WTC11 (cell line): ENCODE measurements around the gene CRYBA2. TPM values are rescaled to one million over a fixed set of nuclear protein-coding genes. Genes with fewer than 3 reads are reported as not detected.
A peak's percentile ranks its signal among the peaks of the same experiment; 100 is the strongest.

Source experiments
- CREM ChIP-seq: sonication (generic); formaldehyde crosslinking; IDR thresholded peaks from 2 replicates; pipeline ENCODE4 v1.8.1; 2022; ENCODE audit warnings: mild to moderate bottlenecking, missing genetic modification reagents, moderate library complexity
- ETV6 ChIP-seq: sonication (generic); formaldehyde crosslinking; IDR thresholded peaks from 2 replicates; pipeline ENCODE4 v1.8.1; 2022; ENCODE audit warnings: mild to moderate bottlenecking, missing genetic modification reagents
- GRHL2 ChIP-seq: fragments of 250-450 bp; sonication (Bioruptor Pico); IDR thresholded peaks from 2 replicates; pipeline ENCODE4 v1.8.0; 2022; ENCODE audit warnings: mild to moderate bottlenecking, moderate library complexity; ENCODE audit not compliant: insufficient replicate concordance, severe bottlenecking
- HMGA2 ChIP-seq: fragments of 250-450 bp; sonication (Bioruptor Pico); IDR thresholded peaks from 2 replicates; pipeline ENCODE4 v1.4.0; 2021; ENCODE audit warnings: mild to moderate bottlenecking, moderate library complexity
- IRF2 ChIP-seq: sonication (generic); formaldehyde crosslinking; IDR thresholded peaks from 2 replicates; pipeline ENCODE4 v1.8.0; 2022; ENCODE audit warnings: low read depth, missing genetic modification reagents, borderline replicate concordance
- JAZF1 ChIP-seq: fragments of 250-450 bp; sonication (Bioruptor Pico); IDR thresholded peaks from 2 replicates; pipeline ENCODE4 v1.9.0; 2021; ENCODE audit warnings: moderate library complexity, mild to moderate bottlenecking, inconsistent platforms
- KAT7 ChIP-seq: sonication (generic); formaldehyde crosslinking; IDR thresholded peaks from 2 replicates; pipeline ENCODE4 v1.8.1; 2023; ENCODE audit warnings: missing genetic modification reagents, mild to moderate bottlenecking, borderline replicate concordance
- NFATC4 ChIP-seq: fragments of 250-450 bp; sonication (Bioruptor Pico); IDR thresholded peaks from 2 replicates; pipeline ENCODE4 v1.9.0; 2021; ENCODE audit warnings: mild to moderate bottlenecking
- NFYB ChIP-seq: sonication (generic); formaldehyde crosslinking; conservative IDR thresholded peaks from 2 replicates; pipeline ENCODE4 v1.8.0; 2022; ENCODE audit warnings: low read depth, missing genetic modification reagents
- NR3C1 ChIP-seq: sonication (generic); formaldehyde crosslinking; conservative IDR thresholded peaks from 2 replicates; pipeline ENCODE4 v1.8.1; 2023; ENCODE audit warnings: low read depth, mild to moderate bottlenecking, missing genetic modification reagents
- RELA ChIP-seq: sonication (generic); formaldehyde crosslinking; IDR thresholded peaks from 2 replicates; pipeline ENCODE4 v1.8.1; 2022; ENCODE audit warnings: missing genetic modification reagents, mild to moderate bottlenecking, borderline replicate concordance
- RORB ChIP-seq: fragments of 250-450 bp; sonication (Bioruptor Pico); IDR thresholded peaks from 2 replicates; pipeline ENCODE4 v1.9.0; 2021; ENCODE audit warnings: mild to moderate bottlenecking
- SOX15 ChIP-seq: fragments of 250-450 bp; sonication (Bioruptor Pico); IDR thresholded peaks from 2 replicates; pipeline ENCODE4 v1.9.0; 2021; ENCODE audit warnings: mild to moderate bottlenecking
- TCF7 ChIP-seq: sonication (generic); formaldehyde crosslinking; IDR thresholded peaks from 2 replicates; pipeline ENCODE4 v1.8.0; 2022; ENCODE audit warnings: mild to moderate bottlenecking, low read depth, missing genetic modification reagents, moderate library complexity
- TP53 ChIP-seq: sonication (generic); formaldehyde crosslinking; IDR thresholded peaks from 2 replicates; pipeline ENCODE4 v1.8.1; 2023; ENCODE audit warnings: mild to moderate bottlenecking, missing genetic modification reagents
- ZNF121 ChIP-seq: sonication (generic); formaldehyde crosslinking; IDR thresholded peaks from 2 replicates; pipeline ENCODE4 v1.8.0; 2023; ENCODE audit warnings: missing genetic modification reagents
- ZNF263 ChIP-seq: sonication (generic); formaldehyde crosslinking; IDR thresholded peaks from 2 replicates; pipeline ENCODE4 v1.8.1; 2022; ENCODE audit warnings: low read depth, mild to moderate bottlenecking, moderate library complexity, missing genetic modification reagents
- ZNF396 ChIP-seq: fragments of 250-450 bp; sonication (Bioruptor Pico); IDR thresholded peaks from 2 replicates; pipeline ENCODE4 v1.8.0; 2021; ENCODE audit warnings: mild to moderate bottlenecking, moderate library complexity, borderline replicate concordance
- ZNF416 ChIP-seq: fragments of 250-450 bp; sonication (Bioruptor Pico); IDR thresholded peaks from 2 replicates; pipeline ENCODE4 v1.9.0; 2021; ENCODE audit warnings: mild to moderate bottlenecking, inconsistent platforms
- ZNF423 ChIP-seq: fragments of 250-450 bp; sonication (Bioruptor Pico); IDR thresholded peaks from 2 replicates; pipeline ENCODE4 v2.1.2; 2022; ENCODE audit warnings: mild to moderate bottlenecking, moderate library complexity
- total RNA-seq: library from RNA; stranded (reverse); gene quantifications from 3 replicates; pipeline ENCODE4 v1.2.3, GENCODE V29; 2021
- TF ChIP-seq, protein P1 (sequence below): fragments of 250-450 bp; sonication (Bioruptor Pico); IDR thresholded peaks from 2 replicates; pipeline ENCODE4 v2.1.2; 2022; ENCODE audit warnings: mild to moderate bottlenecking, moderate library complexity
- TF ChIP-seq, protein P2 (sequence below): sonication (generic); formaldehyde crosslinking; IDR thresholded peaks from 2 replicates; pipeline ENCODE4 v1.8.0; 2022; ENCODE audit warnings: mild to moderate bottlenecking, missing genetic modification reagents
- TF ChIP-seq, protein P3 (sequence below): fragments of 250-450 bp; sonication (Bioruptor Pico); IDR thresholded peaks from 2 replicates; pipeline ENCODE4 v1.9.0; 2021; ENCODE audit warnings: moderate library complexity, mild to moderate bottlenecking, inconsistent platforms, borderline replicate concordance
- TF ChIP-seq, protein P4 (sequence below): sonication (generic); formaldehyde crosslinking; IDR thresholded peaks from 2 replicates; pipeline ENCODE4 v1.8.0; 2023; ENCODE audit warnings: missing genetic modification reagents, mild to moderate bottlenecking, borderline replicate concordance
- TF ChIP-seq, protein P5 (sequence below): sonication (generic); formaldehyde crosslinking; IDR thresholded peaks from 2 replicates; pipeline ENCODE4 v1.8.1; 2022; ENCODE audit warnings: low read depth, mild to moderate bottlenecking, moderate library complexity, missing genetic modification reagents, borderline replicate concordance
- TF ChIP-seq, protein P6 (sequence below): sonication (generic); formaldehyde crosslinking; IDR thresholded peaks from 2 replicates; pipeline ENCODE4 v1.8.1; 2023; ENCODE audit warnings: mild to moderate bottlenecking, missing genetic modification reagents, moderate library complexity
- TF ChIP-seq, protein P7 (sequence below): sonication (generic); formaldehyde crosslinking; IDR thresholded peaks from 2 replicates; pipeline ENCODE4 v1.8.0; 2022; ENCODE audit warnings: mild to moderate bottlenecking, missing genetic modification reagents
- TF ChIP-seq, protein P8 (sequence below): sonication (generic); formaldehyde crosslinking; IDR thresholded peaks from 2 replicates; pipeline ENCODE4 v1.8.1; 2022; ENCODE audit warnings: low read depth, missing genetic modification reagents, borderline replicate concordance

Gene CRYBA2
- total RNA-seq, 1 experiment from 2014 or later, result not detected

DNA sequence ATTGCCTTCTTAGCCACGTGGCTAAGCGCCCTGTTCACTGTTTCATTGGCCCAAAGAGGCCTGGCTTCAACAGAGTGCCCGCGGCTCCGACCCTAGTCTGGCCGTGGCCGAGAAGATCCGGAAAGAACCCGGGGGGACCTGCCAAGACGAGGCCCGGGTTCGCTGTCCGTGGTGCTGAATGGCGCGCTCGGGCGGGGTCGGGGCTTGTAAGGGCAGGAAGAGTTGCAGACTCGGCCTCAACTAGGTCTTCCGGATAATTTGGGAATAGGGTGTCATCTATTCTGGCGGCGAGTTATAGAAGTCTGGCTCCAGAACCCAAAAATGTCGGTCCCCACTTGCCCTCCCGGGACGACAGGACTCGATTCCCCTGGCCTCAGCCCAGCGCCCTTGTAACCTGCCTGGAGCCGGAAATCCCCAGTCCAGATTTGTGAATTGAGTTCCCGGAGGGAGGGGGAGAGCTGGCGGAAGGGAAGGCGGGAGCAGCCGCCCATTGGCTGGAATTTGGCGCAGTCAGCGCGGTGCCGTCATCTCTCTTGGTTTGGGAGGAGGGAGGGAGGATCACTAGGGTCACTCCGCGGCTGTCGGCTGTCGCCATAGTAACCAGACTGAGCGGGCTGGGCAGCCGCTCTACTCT lies 30.2 kb downstream of the CRYBA2 start (continued):
- TF ChIP-seq, protein P1, sequence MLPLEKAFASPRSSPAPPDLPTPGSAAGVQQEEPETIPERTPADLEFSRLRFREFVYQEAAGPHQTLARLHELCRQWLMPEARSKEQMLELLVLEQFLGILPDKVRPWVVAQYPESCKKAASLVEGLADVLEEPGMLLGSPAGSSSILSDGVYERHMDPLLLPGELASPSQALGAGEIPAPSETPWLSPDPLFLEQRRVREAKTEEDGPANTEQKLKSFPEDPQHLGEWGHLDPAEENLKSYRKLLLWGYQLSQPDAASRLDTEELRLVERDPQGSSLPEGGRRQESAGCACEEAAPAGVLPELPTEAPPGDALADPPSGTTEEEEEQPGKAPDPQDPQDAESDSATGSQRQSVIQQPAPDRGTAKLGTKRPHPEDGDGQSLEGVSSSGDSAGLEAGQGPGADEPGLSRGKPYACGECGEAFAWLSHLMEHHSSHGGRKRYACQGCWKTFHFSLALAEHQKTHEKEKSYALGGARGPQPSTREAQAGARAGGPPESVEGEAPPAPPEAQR (CRISPR knock-in tag), result no peak
- TF ChIP-seq JAZF1 (CRISPR knock-in tag) (no peak), ZNF423 (CRISPR knock-in tag) (no peak), ETV6 (CRISPR knock-in tag) (peak; percentile 97), KAT7 (CRISPR knock-in tag) (0 out of 2 replicates have a peak, but pooled peaks have one; percentile 57), ZNF396 (CRISPR knock-in tag) (no peak), RORB (CRISPR knock-in tag) (no peak), SOX15 (CRISPR knock-in tag) (no peak), CREM (CRISPR knock-in tag) (peak; percentile 72; the same call in 1 of the 2 replicates), ZNF121 (CRISPR knock-in tag) (no peak), NR3C1 (CRISPR knock-in tag) (0 out of 2 replicates have a peak, but pooled peaks have one; percentile 55), ZNF263 (CRISPR knock-in tag) (no peak), RELA (CRISPR knock-in tag) (peak; percentile 93), GRHL2 (CRISPR knock-in tag) (no peak), IRF2 (CRISPR knock-in tag) (no peak), TCF7 (peak; percentile 89; the same call in 1 of the 2 replicates), NFYB (CRISPR knock-in tag) (peak; percentile 63), NFATC4 (CRISPR knock-in tag) (no peak), TP53 (peak; percentile 79; the same call in 1 of the 2 replicates), HMGA2 (CRISPR knock-in tag) (no peak), ZNF416 (CRISPR knock-in tag) (no peak)
- TF ChIP-seq, protein P2, sequence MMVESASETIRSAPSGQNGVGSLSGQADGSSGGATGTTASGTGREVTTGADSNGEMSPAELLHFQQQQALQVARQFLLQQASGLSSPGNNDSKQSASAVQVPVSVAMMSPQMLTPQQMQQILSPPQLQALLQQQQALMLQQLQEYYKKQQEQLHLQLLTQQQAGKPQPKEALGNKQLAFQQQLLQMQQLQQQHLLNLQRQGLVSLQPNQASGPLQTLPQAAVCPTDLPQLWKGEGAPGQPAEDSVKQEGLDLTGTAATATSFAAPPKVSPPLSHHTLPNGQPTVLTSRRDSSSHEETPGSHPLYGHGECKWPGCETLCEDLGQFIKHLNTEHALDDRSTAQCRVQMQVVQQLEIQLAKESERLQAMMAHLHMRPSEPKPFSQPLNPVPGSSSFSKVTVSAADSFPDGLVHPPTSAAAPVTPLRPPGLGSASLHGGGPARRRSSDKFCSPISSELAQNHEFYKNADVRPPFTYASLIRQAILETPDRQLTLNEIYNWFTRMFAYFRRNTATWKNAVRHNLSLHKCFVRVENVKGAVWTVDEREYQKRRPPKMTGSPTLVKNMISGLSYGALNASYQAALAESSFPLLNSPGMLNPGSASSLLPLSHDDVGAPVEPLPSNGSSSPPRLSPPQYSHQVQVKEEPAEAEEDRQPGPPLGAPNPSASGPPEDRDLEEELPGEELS, result peak; percentile 97
- TF ChIP-seq, protein P3, sequence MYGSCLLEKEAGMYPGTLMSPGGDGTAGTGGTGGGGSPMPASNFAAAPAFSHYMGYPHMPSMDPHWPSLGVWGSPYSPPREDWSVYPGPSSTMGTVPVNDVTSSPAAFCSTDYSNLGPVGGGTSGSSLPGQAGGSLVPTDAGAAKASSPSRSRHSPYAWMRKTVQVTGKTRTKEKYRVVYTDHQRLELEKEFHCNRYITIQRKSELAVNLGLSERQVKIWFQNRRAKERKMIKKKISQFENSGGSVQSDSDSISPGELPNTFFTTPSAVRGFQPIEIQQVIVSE (CRISPR knock-in tag), result no peak
- TF ChIP-seq, protein P4, sequence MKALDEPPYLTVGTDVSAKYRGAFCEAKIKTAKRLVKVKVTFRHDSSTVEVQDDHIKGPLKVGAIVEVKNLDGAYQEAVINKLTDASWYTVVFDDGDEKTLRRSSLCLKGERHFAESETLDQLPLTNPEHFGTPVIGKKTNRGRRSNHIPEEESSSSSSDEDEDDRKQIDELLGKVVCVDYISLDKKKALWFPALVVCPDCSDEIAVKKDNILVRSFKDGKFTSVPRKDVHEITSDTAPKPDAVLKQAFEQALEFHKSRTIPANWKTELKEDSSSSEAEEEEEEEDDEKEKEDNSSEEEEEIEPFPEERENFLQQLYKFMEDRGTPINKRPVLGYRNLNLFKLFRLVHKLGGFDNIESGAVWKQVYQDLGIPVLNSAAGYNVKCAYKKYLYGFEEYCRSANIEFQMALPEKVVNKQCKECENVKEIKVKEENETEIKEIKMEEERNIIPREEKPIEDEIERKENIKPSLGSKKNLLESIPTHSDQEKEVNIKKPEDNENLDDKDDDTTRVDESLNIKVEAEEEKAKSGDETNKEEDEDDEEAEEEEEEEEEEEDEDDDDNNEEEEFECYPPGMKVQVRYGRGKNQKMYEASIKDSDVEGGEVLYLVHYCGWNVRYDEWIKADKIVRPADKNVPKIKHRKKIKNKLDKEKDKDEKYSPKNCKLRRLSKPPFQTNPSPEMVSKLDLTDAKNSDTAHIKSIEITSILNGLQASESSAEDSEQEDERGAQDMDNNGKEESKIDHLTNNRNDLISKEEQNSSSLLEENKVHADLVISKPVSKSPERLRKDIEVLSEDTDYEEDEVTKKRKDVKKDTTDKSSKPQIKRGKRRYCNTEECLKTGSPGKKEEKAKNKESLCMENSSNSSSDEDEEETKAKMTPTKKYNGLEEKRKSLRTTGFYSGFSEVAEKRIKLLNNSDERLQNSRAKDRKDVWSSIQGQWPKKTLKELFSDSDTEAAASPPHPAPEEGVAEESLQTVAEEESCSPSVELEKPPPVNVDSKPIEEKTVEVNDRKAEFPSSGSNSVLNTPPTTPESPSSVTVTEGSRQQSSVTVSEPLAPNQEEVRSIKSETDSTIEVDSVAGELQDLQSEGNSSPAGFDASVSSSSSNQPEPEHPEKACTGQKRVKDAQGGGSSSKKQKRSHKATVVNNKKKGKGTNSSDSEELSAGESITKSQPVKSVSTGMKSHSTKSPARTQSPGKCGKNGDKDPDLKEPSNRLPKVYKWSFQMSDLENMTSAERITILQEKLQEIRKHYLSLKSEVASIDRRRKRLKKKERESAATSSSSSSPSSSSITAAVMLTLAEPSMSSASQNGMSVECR (CRISPR knock-in tag), result peak; percentile 98
- TF ChIP-seq, protein P5, sequence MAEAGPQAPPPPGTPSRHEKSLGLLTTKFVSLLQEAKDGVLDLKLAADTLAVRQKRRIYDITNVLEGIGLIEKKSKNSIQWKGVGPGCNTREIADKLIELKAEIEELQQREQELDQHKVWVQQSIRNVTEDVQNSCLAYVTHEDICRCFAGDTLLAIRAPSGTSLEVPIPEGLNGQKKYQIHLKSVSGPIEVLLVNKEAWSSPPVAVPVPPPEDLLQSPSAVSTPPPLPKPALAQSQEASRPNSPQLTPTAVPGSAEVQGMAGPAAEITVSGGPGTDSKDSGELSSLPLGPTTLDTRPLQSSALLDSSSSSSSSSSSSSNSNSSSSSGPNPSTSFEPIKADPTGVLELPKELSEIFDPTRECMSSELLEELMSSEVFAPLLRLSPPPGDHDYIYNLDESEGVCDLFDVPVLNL (CRISPR knock-in tag), result peak; percentile 86; the same call in 1 of the 2 replicates
- TF ChIP-seq, protein P6, sequence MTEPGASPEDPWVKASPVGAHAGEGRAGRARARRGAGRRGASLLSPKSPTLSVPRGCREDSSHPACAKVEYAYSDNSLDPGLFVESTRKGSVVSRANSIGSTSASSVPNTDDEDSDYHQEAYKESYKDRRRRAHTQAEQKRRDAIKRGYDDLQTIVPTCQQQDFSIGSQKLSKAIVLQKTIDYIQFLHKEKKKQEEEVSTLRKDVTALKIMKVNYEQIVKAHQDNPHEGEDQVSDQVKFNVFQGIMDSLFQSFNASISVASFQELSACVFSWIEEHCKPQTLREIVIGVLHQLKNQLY (CRISPR knock-in tag), result peak; percentile 89; the same call in 1 of the 2 replicates
- TF ChIP-seq, protein P7, sequence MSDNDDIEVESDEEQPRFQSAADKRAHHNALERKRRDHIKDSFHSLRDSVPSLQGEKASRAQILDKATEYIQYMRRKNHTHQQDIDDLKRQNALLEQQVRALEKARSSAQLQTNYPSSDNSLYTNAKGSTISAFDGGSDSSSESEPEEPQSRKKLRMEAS (CRISPR knock-in tag), result peak; percentile 72; the same call in 1 of the 2 replicates
- TF ChIP-seq, protein P8, sequence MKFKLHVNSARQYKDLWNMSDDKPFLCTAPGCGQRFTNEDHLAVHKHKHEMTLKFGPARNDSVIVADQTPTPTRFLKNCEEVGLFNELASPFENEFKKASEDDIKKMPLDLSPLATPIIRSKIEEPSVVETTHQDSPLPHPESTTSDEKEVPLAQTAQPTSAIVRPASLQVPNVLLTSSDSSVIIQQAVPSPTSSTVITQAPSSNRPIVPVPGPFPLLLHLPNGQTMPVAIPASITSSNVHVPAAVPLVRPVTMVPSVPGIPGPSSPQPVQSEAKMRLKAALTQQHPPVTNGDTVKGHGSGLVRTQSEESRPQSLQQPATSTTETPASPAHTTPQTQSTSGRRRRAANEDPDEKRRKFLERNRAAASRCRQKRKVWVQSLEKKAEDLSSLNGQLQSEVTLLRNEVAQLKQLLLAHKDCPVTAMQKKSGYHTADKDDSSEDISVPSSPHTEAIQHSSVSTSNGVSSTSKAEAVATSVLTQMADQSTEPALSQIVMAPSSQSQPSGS (CRISPR knock-in tag), result no peak
